DMS153 treated with DMSO at 0.1 percent for 48 hours (cell line): ENCODE results near the gene DEPDC5.
A peak's percentile ranks its signal among the peaks of the same experiment; 100 is the strongest.

ENCODE experiments used
- DNase-seq: peaks from one replicate; lab custom pipeline; 2025; ENCODE audit not compliant: unreplicated experiment; lab: John Stamatoyannopoulos, UW

The DEPDC5 gene

DNA sequence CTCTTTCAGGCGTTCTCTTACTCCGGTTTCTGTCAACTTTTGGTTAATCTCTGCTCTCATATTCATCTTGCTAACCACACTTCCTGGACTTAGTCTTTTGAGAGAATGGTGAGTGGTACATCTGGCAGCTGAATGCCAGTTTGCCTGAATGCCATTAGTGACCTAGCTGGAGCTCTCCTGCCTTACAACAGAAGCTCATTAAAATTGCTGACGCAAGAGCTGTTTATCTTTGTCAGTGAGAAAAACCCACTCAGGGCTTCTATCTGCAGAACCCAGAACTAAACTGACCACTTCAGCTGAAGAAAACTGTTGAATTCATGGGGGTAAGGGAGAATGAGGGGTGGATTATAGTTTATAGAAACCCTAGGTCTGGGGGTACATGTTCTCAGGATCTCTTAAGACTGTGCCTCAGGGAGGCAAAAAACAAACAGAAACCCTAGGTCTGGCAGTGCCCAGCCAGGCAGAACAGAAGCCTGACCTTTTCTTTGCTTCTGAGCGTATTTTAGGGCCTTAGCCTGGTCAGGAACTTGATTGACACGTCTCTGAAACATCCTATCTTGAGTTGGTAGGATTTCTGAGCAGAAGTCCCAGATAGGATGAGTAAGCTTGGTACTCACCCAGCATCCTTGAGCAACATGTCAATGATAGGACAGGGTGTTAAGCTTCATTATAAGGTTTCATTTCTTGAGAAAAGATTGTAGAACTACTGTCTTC is 137.7 kb downstream of the DEPDC5 start:
- peak; percentile 35 for DNase-seq

DNA sequence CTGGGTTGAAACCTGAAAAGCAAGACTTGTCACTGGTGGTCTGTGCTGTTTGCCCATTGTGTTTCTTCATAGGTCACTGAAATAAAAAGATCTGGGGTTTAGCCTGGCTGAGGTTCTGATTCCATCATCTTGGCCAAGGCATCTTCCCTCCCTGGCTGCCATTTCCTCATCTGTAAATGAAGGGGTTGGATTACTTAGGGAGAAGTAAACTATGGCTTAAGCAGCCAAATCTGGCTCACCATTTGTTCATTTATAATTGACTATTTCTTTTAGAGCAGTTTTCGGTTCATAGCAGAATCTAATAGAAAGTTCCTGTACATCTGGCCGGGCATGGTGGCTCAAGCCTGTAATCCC is 138.2 kb downstream of the DEPDC5 start:
- DNase-seq, result no peak

DNA sequence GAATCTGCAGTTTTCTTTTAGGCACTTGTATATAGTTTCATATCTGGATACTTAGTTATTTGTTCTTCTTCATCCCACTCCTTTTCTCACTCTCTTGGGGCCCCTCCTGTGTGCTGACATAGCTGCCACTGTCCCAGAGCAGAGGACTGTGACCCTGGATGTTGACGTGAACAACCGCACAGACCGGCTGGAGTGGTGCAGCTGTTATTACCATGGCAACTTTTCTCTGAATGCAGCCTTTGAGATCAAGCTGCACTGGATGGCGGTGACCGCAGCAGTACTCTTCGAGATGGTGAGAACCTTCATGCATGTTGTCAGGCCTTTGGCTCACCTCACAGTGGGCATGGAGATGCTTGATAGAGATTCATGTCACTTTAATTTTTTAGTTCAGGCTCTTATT is 139.6 kb downstream of the DEPDC5 start:
- DNase-seq, result no peak

DNA sequence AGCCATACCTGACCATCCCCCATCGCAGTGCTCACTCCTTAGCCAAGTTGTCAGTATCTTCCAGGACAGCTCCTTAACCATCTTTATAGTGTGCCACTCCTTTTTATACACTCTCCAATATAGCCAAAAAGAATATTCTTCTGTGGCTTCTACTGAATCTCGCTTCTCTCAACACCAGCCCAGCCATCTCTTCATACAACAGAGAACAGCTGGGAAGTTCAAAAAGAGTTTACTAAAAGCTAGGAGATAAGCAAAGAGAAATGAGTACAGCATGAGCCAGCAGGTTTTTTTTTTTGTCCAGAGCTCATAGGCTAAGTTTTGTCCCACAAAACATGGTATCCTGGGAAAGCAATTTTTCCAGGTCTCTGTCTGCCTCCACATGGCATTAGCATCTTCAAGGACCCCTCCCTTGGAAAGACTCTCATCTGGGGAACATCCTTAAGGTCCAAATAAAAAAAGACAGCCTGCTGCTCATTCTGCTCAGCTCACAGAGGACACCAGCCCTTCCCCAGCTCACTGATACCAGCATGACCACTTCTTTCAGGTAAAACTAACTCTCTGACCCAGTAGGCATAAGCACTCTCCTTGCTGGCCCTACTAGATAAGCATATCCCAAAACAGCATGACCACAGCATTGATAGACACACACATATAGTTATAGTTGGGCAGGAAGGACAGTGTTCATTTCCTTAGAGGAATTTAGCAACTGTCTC is 141.7 kb downstream of the DEPDC5 start:
- DNase-seq, result no peak

DNA sequence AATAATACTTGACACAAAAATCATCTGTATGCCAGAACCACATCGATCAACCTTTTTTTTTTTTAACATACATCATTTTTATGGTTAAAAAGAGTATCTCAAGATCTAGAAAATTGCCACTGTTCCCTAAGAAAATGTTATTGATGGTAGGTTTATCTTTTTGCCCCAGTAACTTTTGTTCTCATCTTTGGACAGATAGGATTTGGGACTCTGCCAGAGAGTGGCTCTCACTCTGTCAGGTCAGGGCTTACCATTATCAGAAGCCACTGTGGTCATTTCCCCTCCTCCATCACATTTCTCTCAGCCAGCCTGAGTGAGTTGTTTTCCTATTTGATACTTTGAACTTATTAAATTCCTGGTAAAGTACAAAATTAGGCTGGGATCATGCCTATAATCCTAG is 142.7 kb downstream of the DEPDC5 start:
- no peak for DNase-seq

DNA sequence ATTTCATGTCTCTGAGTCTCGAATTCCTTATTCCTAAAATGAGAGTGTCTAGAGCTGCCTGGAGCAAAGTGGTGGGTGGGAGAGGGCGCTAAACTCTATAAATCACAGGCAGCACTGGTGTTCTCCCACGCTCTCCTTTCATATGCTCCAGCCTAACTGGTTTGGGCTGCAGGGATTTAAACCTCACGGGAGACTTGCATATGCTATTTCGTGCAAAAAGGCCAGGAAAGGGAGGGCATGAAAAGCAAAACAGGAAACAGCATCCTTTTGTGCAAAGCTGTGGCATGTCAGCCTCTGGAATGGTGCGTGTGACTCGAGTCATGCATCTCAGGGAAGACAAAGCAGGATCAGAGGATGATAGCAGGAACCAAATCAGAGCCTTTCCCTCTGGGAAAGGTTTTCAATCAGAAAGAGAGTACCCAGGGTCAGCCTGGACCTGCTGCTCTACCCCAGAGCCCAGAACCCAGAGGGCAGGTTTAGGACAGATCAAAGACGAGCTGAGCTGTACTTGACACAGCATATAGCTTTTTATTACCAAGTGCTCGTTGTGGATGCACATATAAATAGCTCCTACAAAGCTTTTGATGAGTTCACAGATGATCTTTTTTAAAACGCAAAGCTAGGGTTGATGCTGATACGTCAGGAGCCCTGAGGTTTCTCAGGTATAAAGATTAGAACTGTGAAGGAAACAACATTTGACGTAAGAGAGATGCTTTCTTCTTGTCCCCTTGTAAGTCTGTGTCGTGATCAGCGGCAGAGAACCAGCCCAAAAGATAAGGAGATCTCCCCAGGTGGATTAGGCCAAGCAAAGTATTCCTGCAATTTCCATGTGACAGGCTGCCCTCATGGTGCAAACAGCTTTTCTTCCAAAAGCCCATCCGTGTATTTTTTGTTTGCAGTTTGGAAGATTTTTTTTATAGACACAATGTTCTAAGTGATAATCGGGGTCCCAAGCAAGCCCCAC is 144.3 kb downstream of the DEPDC5 start:
- no peak for DNase-seq

DNA sequence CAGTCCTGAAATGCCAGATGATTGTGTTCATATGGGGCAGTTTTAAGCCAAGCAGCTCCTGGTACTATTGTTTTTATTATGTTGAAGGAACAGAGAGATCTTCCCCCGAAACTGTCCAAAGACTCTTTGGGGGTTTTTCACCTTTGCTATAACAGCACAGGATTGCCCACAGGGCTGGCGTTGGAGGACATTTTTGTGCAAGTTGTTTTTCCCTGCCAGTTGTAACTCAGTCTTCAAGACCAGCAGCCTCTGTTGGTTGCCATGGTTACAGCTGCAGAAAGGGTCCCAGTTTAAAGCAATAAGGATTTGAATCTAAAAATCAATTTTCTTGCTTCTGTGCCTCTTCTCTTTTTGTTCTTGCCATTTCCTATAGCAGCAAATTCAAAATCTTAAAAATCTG is 145.1 kb downstream of the DEPDC5 start:
- no peak for DNase-seq

DNA sequence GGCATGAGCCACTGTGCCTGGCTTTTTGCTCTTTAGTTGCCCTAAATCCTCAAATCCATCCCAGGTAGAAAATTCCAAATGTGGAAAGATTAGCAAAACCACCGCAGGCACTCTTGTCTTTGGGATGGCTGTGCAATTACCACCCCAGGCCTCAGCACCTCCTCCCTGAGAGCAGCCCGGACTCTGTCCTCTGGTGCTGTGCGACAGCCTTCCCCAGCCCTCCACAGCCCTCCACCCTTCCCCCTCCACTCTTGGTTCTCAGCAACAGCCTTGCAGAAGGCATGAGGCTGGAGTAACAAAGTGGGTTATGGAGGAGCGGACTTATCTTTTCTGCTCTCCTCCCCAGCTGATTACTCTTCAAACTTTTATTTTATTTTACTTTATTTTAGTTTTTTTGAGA is 145.8 kb downstream of the DEPDC5 start:
- no peak for DNase-seq

DNA sequence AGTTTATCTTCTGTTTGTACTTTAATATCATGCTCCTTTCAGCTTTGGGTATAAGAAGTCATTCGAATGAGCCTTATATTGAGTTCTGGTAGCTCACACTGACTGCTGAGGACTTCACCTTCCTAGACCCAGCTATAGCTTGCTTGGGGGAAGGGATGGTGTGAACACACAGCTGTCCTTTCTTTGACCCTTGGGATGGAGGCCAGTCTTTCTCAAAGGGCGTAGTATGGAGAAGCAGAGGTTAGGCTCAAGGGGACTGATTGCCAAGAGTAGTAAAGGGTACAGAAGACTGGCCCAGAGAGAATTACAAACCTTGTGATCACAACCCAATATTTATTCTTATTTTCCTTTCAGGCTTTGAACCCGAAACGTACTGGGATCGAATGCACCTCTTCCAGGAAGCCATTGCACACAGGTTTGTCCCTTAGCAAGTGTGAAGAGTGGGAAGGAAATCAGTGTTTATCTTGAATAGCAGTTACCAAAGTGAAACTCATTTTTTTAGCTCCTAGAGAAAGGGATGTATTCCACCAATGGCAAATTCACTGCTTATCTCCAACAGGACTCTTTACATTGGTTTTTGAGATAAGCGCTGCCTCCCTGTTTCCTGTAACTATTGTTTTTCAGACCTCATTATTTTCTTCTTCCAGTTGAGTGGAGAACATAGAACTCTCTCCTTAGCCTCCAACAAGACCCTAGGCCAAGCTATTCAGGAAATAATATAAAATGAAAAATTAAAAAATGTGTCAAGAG is 147.7 kb downstream of the DEPDC5 start:
- no peak for DNase-seq

DNA sequence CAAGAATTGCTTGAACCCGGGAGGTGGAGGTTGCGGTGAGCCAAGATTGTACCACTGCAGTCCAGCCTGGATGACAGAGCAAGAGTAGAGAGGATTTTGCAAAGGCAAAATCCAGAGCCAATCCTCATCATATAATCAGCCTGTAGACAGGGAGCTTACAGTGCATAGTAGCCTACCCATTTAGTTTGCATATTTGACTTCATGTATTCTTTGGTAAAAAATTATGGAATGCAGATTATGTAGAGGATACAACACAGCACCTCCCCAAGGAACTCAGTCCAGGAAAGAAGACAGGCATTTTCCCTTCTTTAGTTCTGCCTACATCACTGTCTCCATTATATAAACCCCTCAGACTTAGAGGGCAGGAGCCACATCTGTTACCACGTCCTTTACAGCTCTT is 150.8 kb downstream of the DEPDC5 start:
- no peak for DNase-seq

DNA sequence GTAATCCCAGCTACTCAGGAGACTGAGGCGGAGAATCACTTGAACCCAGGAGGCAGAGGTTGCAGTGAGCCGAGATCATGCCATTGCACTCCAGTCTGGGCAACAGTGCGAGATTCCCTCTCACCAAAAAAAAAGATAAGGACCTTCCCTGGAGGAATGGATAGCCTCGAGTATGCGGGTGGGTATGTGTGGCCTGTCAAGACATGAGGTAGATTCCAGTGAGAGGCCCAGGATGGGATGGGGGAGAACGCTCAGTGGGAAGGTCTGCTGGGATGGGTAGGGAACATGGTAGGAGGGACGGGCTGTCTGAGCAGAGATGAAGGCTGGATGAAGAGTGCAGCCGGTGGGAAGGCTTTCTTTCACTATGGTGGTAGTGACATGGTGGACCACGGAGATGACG is 151.5 kb downstream of the DEPDC5 start:
- DNase-seq, result no peak

DNA sequence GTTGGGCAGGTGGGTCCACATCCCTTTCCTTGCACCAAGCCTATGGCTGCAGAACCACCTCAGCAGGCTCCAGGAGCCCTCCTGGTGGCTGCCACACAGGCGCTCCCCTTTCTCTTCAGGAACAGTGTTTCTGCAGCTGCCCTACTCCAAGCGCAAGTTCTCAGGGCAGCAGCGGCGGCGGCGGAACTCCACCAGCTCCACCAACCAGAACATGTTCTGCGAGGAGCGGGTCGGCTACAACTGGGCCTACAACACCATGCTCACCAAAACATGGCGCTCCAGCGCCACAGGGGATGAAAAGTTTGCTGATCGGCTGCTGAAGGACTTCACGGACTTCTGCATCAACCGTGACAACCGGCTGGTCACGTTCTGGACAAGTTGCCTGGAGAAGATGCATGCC is 152.3 kb downstream of the DEPDC5 start:
- DNase-seq, result no peak

DNA sequence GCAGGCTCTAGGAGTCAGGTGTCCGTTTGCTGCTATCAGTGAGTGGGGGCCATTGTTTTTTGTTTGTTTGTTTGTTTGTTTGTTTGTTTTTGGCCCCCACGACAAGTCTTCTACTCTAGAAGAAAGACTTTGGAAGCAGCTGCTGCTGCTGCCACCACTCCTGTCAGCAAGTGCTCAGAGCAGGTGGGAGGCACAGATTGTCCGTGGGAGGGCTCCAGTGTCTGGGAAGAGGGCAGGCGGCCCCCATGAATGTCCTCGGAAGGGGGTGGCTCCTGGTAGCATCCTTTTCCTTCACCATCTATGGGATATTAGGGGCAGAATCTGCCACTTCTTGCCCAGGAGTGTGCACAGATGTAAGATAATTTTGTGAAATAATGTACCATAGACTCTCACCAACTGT is 152.8 kb downstream of the DEPDC5 start:
- DNase-seq, result no peak

DNA sequence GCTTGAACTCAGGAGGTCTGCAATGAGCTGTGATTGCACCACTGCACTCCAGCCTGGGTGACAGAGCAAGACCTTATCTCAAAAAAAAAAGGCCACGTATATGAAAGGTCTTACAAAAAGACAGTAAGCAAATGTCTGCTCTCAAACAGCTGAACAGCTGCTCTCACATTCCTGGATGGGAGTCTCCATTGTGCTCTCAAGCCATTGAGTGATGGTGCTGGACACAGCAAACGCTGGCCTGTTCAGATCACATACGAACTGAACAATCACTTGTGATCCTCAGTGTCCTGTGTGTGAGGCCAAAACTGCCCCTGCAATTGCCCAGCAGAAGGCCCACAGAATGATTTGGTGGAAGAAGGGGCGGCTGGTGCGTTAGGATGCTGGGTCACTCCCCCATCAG is 156.2 kb downstream of the DEPDC5 start:
- DNase-seq, result no peak

DNA sequence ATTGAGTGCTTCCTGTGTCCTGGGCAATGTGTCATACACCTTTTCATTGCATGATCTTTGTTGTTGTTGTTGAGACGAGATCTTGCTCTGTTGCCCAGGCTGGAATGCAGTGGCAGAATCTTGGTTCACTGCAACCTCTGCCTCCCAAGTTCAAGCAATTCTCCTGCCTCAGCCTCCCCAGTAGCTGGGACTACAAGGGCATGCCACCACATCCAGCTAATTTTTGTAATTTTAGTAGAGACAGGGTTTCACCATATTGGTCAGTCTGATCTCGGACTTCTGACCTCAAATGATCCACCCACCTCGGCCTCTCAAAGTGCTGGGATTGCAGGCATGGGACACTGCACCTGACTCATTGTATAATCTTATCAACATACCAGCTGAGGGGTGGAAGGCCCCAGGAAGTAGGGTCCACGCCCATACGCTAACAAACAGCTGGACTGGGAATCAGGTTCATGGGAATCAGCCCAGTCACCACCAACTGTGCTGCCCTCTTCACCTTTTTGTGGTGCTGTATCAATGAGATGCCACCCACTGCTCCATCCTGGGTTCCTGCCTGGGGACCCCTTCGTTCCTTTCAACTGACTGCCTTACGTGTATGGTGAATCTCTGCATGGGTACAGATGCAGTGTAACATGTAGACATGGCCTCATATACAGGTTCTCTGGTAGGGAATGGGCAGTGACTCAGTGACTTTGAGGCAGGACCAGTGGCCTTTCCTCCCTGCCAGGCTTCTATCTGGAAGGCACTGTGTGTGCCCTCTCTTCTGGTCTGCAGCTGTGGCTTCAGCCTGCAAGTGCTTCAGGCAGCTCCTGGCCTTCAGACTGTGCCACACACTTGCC is 158.0 kb downstream of the DEPDC5 start:
- no peak for DNase-seq

DNA sequence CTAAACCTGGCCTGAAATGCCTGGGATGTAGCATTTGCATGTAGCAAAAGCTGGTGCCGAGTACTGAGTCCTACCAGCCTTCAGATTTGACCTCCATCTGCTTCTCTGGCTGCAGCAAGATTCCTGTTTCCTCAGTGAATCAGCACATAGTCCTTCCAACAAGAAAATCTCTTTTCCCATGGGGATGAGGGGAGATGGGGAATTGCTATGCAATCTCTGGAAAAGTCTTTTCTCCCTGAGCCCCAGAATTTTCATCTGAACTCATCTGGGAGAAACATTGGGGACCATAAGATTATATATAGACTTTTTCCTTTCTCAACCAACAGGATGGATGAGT is 158.6 kb downstream of the DEPDC5 start:
- DNase-seq, result no peak

DNA sequence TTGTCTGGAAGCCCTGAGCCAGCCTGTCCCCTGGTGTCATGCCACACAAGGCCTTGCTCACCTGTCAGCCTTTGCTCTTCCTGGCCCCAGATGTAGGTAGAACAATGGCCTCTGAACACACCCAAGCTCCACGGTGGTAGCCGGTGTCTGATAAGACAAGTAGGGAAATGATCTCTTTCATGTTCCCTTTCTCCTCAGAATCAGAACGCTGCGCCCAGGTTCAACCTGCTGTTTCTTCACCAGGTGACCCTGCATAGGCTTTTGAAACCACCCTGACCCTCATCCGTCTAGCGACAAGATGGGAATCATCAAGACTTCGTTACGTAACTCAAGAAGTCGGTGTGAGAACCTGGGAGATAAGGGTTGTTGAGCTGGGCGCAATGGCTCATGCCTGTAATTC is 161.8 kb downstream of the DEPDC5 start:
- DNase-seq, result no peak

DNA sequence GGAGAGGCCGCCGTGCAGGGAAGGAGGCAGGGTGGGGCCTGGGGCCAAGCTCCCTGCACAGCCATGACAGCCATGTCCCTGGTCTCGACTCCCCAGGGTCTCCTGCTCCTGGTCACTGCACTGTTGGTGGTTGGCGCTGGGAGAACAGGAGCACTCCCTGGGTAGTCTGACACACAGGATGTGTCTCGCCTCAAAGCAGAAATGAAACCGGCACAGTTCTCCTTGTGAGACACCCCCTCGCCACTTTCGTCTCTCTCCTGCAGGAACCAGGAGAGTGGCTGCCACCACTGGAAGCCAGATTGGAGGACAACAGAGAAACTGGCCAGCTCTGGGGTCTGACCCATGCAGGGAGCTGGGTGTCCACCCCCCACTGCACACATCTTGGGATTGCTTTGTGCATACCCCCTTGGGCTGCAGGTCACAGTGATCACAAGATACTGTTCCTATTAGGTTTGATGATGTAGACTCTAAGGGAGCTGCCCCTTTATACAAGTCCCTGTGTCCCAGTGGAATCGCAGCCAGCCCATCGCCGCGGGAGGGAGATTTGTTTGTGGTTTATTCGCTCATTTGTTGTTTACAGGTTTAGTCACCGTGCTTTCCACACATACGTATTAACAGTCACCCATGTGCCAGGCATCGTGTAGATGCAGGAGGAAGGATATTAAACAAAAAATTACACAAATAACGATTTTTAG is 163.6 kb downstream of the DEPDC5 start:
- no peak for DNase-seq

DNA sequence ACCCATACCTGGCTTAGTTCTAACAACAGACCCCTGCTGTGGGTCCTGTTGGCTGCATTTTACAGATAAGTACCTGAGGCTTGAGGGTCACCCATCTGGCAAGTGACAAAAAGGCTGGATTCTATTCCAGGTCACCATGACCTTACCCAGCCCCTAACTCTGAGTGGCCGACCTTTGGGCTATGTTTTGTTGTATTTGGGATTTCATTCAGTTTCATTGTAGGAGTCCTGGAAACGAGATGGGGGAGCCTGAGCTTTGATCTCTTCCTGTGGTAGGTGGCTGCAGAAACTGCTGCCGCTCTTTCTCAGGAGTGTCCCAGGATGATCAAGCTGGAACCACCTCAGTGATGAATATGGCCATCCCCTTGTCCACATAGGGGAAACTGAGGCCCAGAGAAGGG is 165.9 kb downstream of the DEPDC5 start:
- DNase-seq, result no peak

DNA sequence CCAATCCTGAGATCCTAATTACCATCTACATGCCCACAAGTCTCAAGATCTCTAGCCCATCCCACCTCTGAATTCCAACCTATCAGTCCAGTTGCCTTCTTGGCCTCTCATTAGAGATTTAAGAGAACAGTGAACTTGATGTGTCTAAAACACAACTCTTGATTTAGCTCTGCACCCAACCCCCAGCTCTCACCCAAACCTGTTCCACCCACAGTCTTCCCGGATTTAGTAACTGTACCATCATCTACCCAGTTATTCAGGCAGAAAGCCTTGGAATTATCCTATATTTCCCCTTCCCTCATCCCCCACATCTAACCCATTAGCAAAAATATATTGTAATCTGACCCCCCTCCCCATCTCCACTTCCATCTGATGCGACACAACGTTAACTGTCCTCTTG is 166.5 kb downstream of the DEPDC5 start:
- no peak for DNase-seq
